GM06990 (cell line): ENCODE measurements around the gene CD164L2.
"Not testable (repeated sequence)": the region's sequence is repeated elsewhere in the genome, so short reads cannot be mapped to it uniquely, and the experiment has no call there.

ENCODE experiments used
- DNase-seq: peaks from one replicate; pipeline ENCODE4 v3.0.0-alpha.2; 2011; ENCODE audit not compliant: insufficient read length; ENCODE audit errors: extremely low read depth
- H3K27me3 ChIP-seq: replicated peaks from 2 replicates; pipeline ENCODE4 v1.6.0; 2011; ENCODE audit warnings: low read length; ENCODE audit not compliant: control insufficient read depth, insufficient read depth
- H3K36me3 ChIP-seq: 2 replicates; pipeline ENCODE4 v1.5.1; 2011; ENCODE audit warnings: low read length; ENCODE audit not compliant: control insufficient read depth, insufficient read depth
- H3K4me3 ChIP-seq: replicated peaks from 2 replicates; pipeline ENCODE4 v1.5.1; 2011; ENCODE audit warnings: low read depth, mild to moderate bottlenecking, control low read depth, low read length
- TF ChIP-seq, protein P1 (sequence below): IDR thresholded peaks from 2 replicates; pipeline ENCODE4 v1.5.1; 2011; ENCODE audit warnings: low read length, control low read depth, mild to moderate bottlenecking, inconsistent platforms; ENCODE audit not compliant: insufficient read depth, poor library complexity, severe bottlenecking

The CD164L2 gene

DNA sequence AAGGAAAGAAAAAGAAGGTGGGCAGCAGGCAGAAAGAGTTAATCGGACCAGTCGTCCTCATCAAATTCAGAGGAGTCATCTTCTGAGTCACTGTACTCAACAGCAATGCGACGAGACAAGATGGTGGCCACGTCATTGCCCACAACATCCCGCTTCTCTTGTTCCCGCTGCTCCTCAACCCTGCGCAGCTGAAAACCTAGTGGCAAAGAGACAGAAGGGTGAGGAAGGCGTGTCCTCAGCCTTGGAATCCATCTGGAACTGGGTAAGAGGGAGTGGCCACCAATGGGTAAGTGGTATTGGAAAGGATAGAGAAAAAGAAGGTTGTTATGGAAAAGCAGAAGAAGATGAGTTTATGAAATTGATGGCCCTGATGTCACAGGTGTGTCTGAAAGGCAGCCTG, 25.0 kb upstream of the CD164L2 start:
- TF ChIP-seq, protein P1, sequence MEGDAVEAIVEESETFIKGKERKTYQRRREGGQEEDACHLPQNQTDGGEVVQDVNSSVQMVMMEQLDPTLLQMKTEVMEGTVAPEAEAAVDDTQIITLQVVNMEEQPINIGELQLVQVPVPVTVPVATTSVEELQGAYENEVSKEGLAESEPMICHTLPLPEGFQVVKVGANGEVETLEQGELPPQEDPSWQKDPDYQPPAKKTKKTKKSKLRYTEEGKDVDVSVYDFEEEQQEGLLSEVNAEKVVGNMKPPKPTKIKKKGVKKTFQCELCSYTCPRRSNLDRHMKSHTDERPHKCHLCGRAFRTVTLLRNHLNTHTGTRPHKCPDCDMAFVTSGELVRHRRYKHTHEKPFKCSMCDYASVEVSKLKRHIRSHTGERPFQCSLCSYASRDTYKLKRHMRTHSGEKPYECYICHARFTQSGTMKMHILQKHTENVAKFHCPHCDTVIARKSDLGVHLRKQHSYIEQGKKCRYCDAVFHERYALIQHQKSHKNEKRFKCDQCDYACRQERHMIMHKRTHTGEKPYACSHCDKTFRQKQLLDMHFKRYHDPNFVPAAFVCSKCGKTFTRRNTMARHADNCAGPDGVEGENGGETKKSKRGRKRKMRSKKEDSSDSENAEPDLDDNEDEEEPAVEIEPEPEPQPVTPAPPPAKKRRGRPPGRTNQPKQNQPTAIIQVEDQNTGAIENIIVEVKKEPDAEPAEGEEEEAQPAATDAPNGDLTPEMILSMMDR: no peak
- H3K4me3 ChIP-seq: no peak overlapping the region
- H3K27me3 ChIP-seq: no peaks in the 10 kb centered on the region
- H3K36me3 ChIP-seq: peaks cover 16% of the 10 kb centered on the region
- no peak for DNase-seq

DNA sequence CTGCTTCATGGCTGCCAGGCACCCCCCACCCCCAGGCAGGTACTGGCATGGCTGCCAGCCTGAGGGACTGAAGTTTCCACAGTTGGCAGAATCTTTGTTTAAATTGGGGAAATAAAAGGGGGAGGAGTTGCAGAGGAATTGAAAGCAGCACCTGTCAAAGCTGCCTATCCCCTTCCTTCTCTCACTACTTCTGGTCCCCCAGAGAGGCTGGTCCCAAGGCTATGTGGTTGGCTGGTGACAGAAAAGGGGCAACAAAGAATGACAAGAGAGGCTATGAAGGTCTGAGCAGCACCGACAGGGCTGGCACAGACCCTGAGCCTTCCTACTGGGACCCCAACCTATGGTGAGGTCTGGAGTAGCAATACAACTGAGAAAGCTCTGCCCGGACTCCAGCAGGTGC, 23.7 kb upstream of the CD164L2 start:
- H3K36me3 ChIP-seq: peaks cover 11% of the 10 kb centered on the region
- not testable (repeated sequence) for DNase-seq, H3K27me3 ChIP-seq, H3K4me3 ChIP-seq

DNA sequence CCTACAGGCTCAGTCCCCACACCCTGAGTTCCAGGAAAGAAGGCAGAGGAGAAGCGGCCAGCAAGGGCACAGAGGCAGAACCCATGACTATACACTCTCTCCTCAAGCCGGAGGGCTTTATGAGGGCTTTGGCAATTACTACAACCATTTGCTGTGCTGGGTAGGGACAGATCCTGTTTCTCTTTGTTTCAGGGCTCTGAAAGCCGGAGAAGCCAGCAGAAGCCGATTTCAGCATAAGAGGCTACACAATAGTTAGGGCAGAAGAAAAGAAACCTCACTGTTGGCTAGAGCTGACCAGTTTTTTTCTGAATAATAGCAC, 23.2 kb upstream of the CD164L2 start:
- Histone ChIP-seq H3K27me3 (no peaks in the 10 kb centered on the region), H3K4me3 (no peak overlapping the region), H3K36me3 (peaks cover 11% of the 10 kb centered on the region)
- DNase-seq: no peak
- TF ChIP-seq, protein P1: no peak

DNA sequence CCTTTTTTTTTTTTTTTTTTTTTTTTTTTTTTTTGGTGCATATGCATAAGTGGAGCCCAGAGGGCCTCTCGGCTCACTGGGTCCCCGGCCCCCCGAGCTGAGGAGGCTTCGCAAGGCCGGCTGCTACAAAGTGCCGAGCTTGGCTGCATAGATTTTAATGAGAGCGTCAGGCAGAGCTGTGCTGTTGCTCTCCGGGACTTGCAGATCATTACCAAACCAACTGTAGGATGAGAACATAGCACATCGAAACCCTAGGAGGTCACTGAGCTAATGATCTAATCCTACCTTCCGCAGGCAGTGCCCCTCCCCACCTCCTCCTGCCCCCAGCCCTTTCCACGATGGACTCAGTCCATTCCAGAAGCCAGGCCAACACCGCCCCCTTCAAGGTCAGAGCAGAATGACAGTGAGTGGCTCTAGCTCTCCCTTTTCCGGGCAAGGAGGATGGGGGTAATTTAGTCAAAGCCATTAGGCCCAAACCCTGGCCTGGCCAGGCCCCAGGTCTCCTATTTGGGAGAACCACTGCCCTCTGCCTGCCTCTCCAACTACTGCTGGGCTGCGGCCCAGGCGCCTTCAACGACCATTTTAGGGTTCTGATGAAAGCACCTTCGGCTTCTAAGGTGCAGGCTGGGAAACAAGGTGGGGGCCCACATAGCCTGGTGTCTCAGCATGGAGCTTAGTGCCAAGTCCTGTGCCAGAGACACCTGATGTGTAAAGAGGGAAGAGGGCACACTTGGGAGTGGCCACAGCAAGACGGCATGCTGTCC, 22.6 kb upstream of the CD164L2 start:
- not testable (repeated sequence) for H3K27me3 ChIP-seq, H3K4me3 ChIP-seq, DNase-seq
- H3K36me3 ChIP-seq: peaks cover 11% of the 10 kb centered on the region

DNA sequence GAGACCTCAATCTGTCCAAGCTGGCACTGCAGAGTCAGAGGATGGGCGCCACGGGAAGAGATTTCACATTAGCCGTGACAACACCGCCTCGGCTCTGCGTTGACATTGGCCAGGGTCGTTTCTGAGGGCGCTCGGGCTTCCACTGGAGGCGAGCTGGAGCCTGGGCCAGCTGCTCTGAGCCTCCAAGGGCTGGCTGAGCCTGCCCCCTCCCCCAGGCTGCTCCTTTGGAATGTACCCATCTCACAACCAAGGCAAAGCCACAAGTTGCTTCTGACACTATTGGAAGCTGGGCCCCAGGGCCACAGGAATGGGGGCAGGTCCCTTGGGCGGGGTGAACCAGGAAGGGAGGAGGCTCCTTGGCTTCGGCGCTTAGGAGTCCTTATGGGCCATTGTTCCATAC, 21.9 kb upstream of the CD164L2 start:
- TF ChIP-seq, protein P1: no peak
- Histone ChIP-seq H3K4me3 (no peak overlapping the region), H3K27me3 (no peaks in the 10 kb centered on the region), H3K36me3 (peaks cover 11% of the 10 kb centered on the region)
- no peak for DNase-seq

DNA sequence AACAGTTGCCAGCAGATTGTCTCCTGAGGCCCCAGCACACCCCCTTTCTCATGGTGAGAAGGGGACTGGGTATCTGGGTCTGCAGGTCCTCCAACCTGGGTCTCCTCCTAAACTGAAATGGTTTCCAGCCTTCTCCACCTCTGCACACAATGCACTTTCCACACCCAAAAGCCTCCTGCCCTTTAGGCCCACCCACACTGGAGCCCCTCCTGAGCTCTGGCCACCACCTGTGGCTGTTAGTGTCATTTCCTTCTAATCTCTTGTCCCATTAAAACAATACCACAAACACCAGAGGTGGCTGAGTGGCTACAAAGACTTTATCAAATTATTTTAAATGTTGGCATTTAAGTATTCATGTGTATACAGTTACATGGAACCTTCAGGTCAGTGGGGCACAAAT, 20.8 kb upstream of the CD164L2 start:
- H3K36me3 ChIP-seq: peaks cover 8% of the 10 kb centered on the region
- H3K27me3 ChIP-seq: no peaks in the 10 kb centered on the region
- DNase-seq: no peak
- TF ChIP-seq, protein P1: no peak
- H3K4me3 ChIP-seq: no peak overlapping the region
